ENCODE results near the gene DLGAP5.

DNA sequence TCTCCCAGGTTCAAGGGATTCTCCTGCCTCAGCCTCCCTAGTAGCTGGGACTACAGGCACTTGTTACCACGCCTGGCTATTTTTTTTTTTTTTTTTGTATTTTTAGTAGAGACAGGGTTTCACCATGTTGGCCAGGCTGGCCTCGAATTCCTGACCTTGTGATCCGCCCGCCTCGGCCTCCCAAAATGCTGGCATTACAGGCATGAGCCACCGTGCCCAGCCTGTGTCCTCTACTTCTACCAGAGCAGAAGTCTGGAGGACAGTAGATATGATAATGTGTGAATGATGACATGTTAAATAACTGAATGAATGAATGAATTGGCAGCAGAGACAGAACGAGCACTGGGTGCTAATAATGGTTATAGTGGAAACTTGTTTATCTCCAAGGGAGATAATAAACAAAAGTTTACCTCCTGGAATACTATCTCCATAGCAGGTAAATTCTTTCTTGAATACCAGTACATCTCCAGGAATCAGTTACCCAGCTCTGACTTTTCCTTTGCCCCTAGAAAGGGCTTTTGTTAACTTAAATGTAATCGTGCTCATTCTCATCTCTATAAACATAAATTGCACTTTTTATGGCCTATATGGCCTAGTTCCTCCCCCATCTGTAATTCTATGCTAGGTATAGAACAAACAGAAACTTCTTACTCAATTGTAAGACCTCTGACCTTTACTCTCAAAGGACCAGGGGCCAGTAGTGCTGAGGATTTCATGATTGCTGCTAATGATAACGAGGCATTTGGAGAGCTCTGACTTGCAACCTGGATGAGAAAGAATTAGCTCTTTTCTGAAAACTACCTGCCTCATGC is 69.6 kb downstream of the DLGAP5 start:
- TF ChIP-seq CTCF (conservative IDR thresholded peaks at IDR 0.05; ENCODE audit: low read depth, low read length) (no peak), FOS (IDR thresholded peaks at IDR 0.05; ENCODE audit: low read depth, low read length) (no peak), POLR2A (IDR thresholded peaks at IDR 0.05; ENCODE audit: low read depth, low read length) (no peak), MAFK (IDR thresholded peaks at IDR 0.05; ENCODE audit: low read depth, low read length) (no peak), MXI1 (IDR thresholded peaks at IDR 0.05; ENCODE audit: borderline replicate concordance, low read depth, low read length) (no peak), RAD21 (IDR thresholded peaks at IDR 0.05; ENCODE audit: low read length) (no peak)
